WTC11 (cell line): ENCODE data around the gene RASA2. TPM values are rescaled to one million over a fixed set of nuclear protein-coding genes. Genes with fewer than 3 reads are reported as not detected.

ENCODE experiments used
- ATAC-seq: fragments of 200-7000 bp; cut with Tn5 transposase; 2 replicates; pipeline ENCODE4 v1.10.0; 2021; ENCODE audit warnings: mild to moderate bottlenecking, moderate library complexity
- CTCF ChIA-PET: fragments of 300-600 bp; sonication (Branson Sonifier 250); formaldehyde crosslinking; loops from one replicate; lab custom pipeline; 2021; ENCODE audit warnings: antibody characterized with exemption; lab: Charles Lee
- POLR2A ChIA-PET: fragments of 350-600 bp; sonication (Branson Sonifier 250); formaldehyde crosslinking; loops from one replicate; lab custom pipeline; 2021; ENCODE audit warnings: antibody characterized with exemption; lab: Charles Lee
- DNase-seq: peaks from one replicate; pipeline ENCODE4 v3.0.0; 2021; ENCODE audit warnings: low spot score
- H3K27ac Mint-ChIP-seq: 2 replicates; pipeline ENCODE4 v1.8.0; 2021; ENCODE audit warnings: mixed read lengths
- H3K27me3 Mint-ChIP-seq: 2 replicates; pipeline ENCODE4 v1.8.0; 2021; ENCODE audit warnings: low read depth, mild to moderate bottlenecking, moderate library complexity, mixed read lengths
- H3K36me3 Mint-ChIP-seq: 2 replicates; pipeline ENCODE4 v1.8.0; 2021; ENCODE audit warnings: mixed read lengths
- H3K4me1 Mint-ChIP-seq: 2 replicates; pipeline ENCODE4 v1.8.0; 2022; ENCODE audit warnings: mixed read lengths
- H3K4me3 Mint-ChIP-seq: 2 replicates; pipeline ENCODE4 v1.8.0; 2021; ENCODE audit warnings: mild to moderate bottlenecking, moderate library complexity, mixed read lengths
- H3K9me3 Mint-ChIP-seq: 2 replicates; pipeline ENCODE4 v1.8.0; 2021; ENCODE audit warnings: mixed read lengths
- CREM ChIP-seq: sonication (generic); formaldehyde crosslinking; IDR thresholded peaks from 2 replicates; pipeline ENCODE4 v1.8.1; 2022; ENCODE audit warnings: mild to moderate bottlenecking, missing genetic modification reagents, moderate library complexity
- HMGA2 ChIP-seq: fragments of 250-450 bp; sonication (Bioruptor Pico); IDR thresholded peaks from 2 replicates; pipeline ENCODE4 v1.4.0; 2021; ENCODE audit warnings: mild to moderate bottlenecking, moderate library complexity
- IRF2 ChIP-seq: sonication (generic); formaldehyde crosslinking; IDR thresholded peaks from 2 replicates; pipeline ENCODE4 v1.8.0; 2022; ENCODE audit warnings: low read depth, missing genetic modification reagents, borderline replicate concordance
- JAZF1 ChIP-seq: fragments of 250-450 bp; sonication (Bioruptor Pico); IDR thresholded peaks from 2 replicates; pipeline ENCODE4 v1.9.0; 2021; ENCODE audit warnings: moderate library complexity, mild to moderate bottlenecking, inconsistent platforms
- NR1H2 ChIP-seq: sonication (generic); formaldehyde crosslinking; IDR thresholded peaks from 2 replicates; pipeline ENCODE4 v1.9.0; 2021; ENCODE audit warnings: mild to moderate bottlenecking, moderate library complexity, missing genetic modification reagents
- SMAD3 ChIP-seq: sonication (generic); formaldehyde crosslinking; IDR thresholded peaks from 2 replicates; pipeline ENCODE4 v1.8.0; 2022; ENCODE audit warnings: missing genetic modification reagents, mild to moderate bottlenecking, borderline replicate concordance
- total RNA-seq: library from RNA; stranded (reverse); gene quantifications from 3 replicates; pipeline ENCODE4 v1.2.3, GENCODE V29; 2021
- TF ChIP-seq, protein P1 (sequence below): sonication (generic); formaldehyde crosslinking; IDR thresholded peaks from 2 replicates; pipeline ENCODE4 v1.8.0; 2022; ENCODE audit warnings: missing genetic modification reagents
- TF ChIP-seq, protein P2 (sequence below): sonication (generic); formaldehyde crosslinking; IDR thresholded peaks from 2 replicates; pipeline ENCODE4 v1.8.0; 2023; ENCODE audit warnings: mild to moderate bottlenecking, missing genetic modification reagents
- TF ChIP-seq, protein P3 (sequence below): sonication (generic); formaldehyde crosslinking; IDR thresholded peaks from 2 replicates; pipeline ENCODE4 v1.8.1; 2022; ENCODE audit warnings: low read depth, mild to moderate bottlenecking, moderate library complexity, missing genetic modification reagents, borderline replicate concordance
- TF ChIP-seq, protein P4 (sequence below): fragments of 250-450 bp; sonication (Bioruptor Pico); IDR thresholded peaks from 2 replicates; pipeline ENCODE4 v1.9.0; 2021; ENCODE audit warnings: moderate library complexity, mild to moderate bottlenecking, inconsistent platforms, borderline replicate concordance
- TF ChIP-seq, protein P5 (sequence below): sonication (generic); formaldehyde crosslinking; IDR thresholded peaks from 2 replicates; pipeline ENCODE4 v1.8.0; 2023; ENCODE audit warnings: missing genetic modification reagents
- TF ChIP-seq, protein P6 (sequence below): sonication (generic); formaldehyde crosslinking; IDR thresholded peaks from 2 replicates; pipeline ENCODE4 v1.8.1; 2023; ENCODE audit warnings: mild to moderate bottlenecking, moderate library complexity, missing genetic modification reagents
- TF ChIP-seq, protein P7 (sequence below): fragments of 250-450 bp; sonication (Bioruptor Pico); conservative IDR thresholded peaks from 2 replicates; pipeline ENCODE4 v1.9.0; 2021; ENCODE audit warnings: mild to moderate bottlenecking
- TF ChIP-seq, protein P8 (sequence below): sonication (generic); formaldehyde crosslinking; IDR thresholded peaks from 2 replicates; pipeline ENCODE4 v1.8.1; 2022; ENCODE audit warnings: mild to moderate bottlenecking, missing genetic modification reagents, moderate library complexity, borderline replicate concordance

The RASA2 gene
- total RNA-seq, 1 experiment from 2014 or later, result 13.9 TPM

DNA sequence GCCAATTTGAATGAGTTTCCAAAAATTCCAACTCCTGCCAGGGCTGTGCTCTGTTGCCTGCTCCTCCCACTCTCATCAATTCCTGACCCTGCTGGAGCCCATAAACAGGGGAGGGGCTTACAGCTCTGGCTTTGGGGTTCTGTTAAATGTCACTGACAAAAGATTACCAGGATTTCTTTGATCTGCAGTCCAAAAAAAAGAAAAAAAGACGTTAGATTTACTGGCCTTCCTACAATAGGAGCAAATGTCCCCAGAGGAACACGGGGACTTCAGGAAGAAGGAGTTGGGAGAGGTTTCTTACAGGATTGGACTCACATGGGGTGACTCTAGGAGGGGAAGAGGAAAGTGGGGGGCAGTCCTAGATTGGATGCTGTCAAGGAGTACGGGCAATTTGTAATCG, 167.0 kb downstream of the RASA2 start (continued):
- TF ChIP-seq, protein P1, sequence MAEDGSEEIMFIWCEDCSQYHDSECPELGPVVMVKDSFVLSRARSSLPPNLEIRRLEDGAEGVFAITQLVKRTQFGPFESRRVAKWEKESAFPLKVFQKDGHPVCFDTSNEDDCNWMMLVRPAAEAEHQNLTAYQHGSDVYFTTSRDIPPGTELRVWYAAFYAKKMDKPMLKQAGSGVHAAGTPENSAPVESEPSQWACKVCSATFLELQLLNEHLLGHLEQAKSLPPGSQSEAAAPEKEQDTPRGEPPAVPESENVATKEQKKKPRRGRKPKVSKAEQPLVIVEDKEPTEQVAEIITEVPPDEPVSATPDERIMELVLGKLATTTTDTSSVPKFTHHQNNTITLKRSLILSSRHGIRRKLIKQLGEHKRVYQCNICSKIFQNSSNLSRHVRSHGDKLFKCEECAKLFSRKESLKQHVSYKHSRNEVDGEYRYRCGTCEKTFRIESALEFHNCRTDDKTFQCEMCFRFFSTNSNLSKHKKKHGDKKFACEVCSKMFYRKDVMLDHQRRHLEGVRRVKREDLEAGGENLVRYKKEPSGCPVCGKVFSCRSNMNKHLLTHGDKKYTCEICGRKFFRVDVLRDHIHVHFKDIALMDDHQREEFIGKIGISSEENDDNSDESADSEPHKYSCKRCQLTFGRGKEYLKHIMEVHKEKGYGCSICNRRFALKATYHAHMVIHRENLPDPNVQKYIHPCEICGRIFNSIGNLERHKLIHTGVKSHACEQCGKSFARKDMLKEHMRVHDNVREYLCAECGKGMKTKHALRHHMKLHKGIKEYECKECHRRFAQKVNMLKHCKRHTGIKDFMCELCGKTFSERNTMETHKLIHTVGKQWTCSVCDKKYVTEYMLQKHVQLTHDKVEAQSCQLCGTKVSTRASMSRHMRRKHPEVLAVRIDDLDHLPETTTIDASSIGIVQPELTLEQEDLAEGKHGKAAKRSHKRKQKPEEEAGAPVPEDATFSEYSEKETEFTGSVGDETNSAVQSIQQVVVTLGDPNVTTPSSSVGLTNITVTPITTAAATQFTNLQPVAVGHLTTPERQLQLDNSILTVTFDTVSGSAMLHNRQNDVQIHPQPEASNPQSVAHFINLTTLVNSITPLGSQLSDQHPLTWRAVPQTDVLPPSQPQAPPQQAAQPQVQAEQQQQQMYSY, result no peak
- no peak for TF ChIP-seq SMAD3
- TF ChIP-seq, protein P2, sequence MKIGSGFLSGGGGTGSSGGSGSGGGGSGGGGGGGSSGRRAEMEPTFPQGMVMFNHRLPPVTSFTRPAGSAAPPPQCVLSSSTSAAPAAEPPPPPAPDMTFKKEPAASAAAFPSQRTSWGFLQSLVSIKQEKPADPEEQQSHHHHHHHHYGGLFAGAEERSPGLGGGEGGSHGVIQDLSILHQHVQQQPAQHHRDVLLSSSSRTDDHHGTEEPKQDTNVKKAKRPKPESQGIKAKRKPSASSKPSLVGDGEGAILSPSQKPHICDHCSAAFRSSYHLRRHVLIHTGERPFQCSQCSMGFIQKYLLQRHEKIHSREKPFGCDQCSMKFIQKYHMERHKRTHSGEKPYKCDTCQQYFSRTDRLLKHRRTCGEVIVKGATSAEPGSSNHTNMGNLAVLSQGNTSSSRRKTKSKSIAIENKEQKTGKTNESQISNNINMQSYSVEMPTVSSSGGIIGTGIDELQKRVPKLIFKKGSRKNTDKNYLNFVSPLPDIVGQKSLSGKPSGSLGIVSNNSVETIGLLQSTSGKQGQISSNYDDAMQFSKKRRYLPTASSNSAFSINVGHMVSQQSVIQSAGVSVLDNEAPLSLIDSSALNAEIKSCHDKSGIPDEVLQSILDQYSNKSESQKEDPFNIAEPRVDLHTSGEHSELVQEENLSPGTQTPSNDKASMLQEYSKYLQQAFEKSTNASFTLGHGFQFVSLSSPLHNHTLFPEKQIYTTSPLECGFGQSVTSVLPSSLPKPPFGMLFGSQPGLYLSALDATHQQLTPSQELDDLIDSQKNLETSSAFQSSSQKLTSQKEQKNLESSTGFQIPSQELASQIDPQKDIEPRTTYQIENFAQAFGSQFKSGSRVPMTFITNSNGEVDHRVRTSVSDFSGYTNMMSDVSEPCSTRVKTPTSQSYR (CRISPR knock-in tag), result no peak
- TF ChIP-seq NR1H2, result no peak
- no peak for TF ChIP-seq JAZF1 (CRISPR knock-in tag)

DNA sequence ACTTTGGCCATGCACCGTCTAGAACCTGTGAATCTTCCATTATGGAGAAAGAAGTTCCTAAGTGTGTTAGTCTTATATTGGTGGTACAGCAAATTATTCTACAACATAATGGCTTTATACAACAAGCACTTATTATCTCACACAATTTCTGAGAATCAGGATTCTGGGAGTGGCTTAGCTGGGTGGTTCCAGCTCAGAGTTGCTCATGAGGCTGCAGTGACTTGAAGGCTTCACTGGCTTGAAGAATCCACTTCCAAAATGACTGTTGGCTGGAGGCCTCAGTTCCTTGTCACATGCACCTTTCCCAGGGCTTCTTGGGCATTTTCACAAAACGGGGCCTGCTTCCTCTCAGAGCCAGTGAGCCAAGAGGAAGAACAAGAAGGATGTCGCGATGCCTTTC, 169.0 kb downstream of the RASA2 start:
- ChIA-PET POLR2A (no interaction called here), CTCF (no interaction called here)
- no peak for DNase-seq
- ATAC-seq, result no peak
- Mint-ChIP-seq H3K9me3 (peaks cover 31% of the 10 kb centered on the region), H3K36me3 (peaks cover 19% of the 10 kb centered on the region), H3K4me3 (no peak overlapping the region), H3K4me1 (peaks cover 35% of the 10 kb centered on the region), H3K27ac (no peak overlapping the region), H3K27me3 (peaks cover 45% of the 10 kb centered on the region)
- TF ChIP-seq CREM, result no peak
- TF ChIP-seq, protein P3, sequence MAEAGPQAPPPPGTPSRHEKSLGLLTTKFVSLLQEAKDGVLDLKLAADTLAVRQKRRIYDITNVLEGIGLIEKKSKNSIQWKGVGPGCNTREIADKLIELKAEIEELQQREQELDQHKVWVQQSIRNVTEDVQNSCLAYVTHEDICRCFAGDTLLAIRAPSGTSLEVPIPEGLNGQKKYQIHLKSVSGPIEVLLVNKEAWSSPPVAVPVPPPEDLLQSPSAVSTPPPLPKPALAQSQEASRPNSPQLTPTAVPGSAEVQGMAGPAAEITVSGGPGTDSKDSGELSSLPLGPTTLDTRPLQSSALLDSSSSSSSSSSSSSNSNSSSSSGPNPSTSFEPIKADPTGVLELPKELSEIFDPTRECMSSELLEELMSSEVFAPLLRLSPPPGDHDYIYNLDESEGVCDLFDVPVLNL (CRISPR knock-in tag), result no peak
- no peak for TF ChIP-seq IRF2 (CRISPR knock-in tag)
- TF ChIP-seq, protein P4, sequence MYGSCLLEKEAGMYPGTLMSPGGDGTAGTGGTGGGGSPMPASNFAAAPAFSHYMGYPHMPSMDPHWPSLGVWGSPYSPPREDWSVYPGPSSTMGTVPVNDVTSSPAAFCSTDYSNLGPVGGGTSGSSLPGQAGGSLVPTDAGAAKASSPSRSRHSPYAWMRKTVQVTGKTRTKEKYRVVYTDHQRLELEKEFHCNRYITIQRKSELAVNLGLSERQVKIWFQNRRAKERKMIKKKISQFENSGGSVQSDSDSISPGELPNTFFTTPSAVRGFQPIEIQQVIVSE (CRISPR knock-in tag), result no peak
- TF ChIP-seq, protein P5, sequence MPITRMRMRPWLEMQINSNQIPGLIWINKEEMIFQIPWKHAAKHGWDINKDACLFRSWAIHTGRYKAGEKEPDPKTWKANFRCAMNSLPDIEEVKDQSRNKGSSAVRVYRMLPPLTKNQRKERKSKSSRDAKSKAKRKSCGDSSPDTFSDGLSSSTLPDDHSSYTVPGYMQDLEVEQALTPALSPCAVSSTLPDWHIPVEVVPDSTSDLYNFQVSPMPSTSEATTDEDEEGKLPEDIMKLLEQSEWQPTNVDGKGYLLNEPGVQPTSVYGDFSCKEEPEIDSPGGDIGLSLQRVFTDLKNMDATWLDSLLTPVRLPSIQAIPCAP, result no peak
- TF ChIP-seq HMGA2 (CRISPR knock-in tag), result no peak
- TF ChIP-seq, protein P6, sequence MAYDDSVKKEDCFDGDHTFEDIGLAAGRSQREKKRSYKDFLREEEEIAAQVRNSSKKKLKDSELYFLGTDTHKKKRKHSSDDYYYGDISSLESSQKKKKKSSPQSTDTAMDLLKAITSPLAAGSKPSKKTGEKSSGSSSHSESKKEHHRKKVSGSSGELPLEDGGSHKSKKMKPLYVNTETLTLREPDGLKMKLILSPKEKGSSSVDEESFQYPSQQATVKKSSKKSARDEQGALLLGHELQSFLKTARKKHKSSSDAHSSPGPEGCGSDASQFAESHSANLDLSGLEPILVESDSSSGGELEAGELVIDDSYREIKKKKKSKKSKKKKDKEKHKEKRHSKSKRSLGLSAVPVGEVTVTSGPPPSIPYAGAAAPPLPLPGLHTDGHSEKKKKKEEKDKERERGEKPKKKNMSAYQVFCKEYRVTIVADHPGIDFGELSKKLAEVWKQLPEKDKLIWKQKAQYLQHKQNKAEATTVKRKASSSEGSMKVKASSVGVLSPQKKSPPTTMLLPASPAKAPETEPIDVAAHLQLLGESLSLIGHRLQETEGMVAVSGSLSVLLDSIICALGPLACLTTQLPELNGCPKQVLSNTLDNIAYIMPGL (CRISPR knock-in tag), result no peak
- TF ChIP-seq, protein P7, sequence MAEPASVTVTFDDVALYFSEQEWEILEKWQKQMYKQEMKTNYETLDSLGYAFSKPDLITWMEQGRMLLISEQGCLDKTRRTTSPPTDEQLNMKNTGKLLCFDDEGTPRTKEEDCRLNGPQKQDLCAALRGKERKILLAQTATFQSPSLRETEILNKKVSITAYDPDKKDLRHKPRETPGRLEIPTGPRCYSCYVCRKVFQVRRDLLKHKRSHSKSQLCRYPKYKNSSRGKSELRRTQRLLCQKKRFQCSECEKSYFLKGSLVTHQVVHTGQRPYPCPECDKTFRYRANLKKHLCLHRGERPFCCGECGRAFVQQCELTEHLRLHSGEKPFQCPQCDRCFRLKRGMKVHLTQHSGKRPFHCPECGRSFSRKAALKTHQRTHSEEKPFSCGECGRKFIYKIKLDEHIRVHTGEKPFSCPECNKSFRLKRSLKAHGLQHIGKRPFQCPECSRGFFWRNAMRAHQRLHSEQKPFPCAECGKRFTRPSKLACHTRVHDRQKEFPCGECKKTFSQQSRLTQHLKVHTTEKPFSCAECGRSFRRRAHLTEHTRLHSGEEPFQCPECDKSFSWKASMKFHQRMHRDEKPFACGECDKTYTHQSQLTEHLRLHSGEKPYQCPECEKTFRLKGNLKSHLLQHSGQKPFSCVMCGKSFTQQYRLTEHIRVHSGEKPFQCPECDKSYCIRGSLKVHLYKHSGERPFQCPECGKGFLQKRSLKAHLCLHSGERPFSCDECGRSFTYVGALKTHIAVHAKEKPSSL, result no peak
- TF ChIP-seq, protein P1, result no peak
- TF ChIP-seq, protein P8, sequence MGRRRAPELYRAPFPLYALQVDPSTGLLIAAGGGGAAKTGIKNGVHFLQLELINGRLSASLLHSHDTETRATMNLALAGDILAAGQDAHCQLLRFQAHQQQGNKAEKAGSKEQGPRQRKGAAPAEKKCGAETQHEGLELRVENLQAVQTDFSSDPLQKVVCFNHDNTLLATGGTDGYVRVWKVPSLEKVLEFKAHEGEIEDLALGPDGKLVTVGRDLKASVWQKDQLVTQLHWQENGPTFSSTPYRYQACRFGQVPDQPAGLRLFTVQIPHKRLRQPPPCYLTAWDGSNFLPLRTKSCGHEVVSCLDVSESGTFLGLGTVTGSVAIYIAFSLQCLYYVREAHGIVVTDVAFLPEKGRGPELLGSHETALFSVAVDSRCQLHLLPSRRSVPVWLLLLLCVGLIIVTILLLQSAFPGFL (CRISPR knock-in tag), result no peak
